ENCODE measurements around the gene ABLIM2. TPM values are rescaled to one million over a fixed set of nuclear protein-coding genes. Genes with fewer than 3 reads are reported as not detected.

Gene ABLIM2
- total RNA-seq, 2 donors from 2014 or later = 2.6 to 7.3 TPM

DNA sequence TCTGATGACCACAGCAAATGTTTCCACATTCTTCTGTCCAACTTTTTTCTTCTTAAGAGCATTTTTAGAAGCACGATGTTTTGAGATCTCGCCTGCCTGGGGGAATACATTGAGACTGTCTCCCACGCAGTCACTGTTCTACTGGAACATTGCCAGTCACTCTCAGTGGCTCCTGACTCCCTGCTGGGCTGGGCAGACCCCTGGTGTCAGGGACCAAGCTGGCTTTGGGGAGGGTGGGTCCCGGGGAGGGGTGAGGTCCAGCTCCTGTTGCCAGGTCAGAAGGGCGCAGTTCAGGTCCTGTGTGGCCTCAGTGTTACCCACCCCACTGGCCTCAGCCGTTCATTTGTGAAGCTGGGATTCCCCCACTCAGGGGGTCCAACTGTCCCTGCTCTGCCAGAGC, 18.9 kb upstream of the ABLIM2 start:
- Histone ChIP-seq H3K9me3 (no peaks in the 10 kb centered on the region), H3K36me3 (no peaks in the 10 kb centered on the region), H3K27ac (no peak overlapping the region), H3K4me1 (replicated peaks) (peaks cover 6% of the 10 kb centered on the region), H3K4me3 (no peak overlapping the region), H3K27me3 (replicated peaks; ENCODE audit: insufficient read depth) (no peaks in the 10 kb centered on the region)
- WGBS = 78% methylated on average over 6 of the region's 6 CpGs
- no peak for TF ChIP-seq POLR2A (IDR thresholded peaks at IDR 0.05)
- TF ChIP-seq, protein P1, sequence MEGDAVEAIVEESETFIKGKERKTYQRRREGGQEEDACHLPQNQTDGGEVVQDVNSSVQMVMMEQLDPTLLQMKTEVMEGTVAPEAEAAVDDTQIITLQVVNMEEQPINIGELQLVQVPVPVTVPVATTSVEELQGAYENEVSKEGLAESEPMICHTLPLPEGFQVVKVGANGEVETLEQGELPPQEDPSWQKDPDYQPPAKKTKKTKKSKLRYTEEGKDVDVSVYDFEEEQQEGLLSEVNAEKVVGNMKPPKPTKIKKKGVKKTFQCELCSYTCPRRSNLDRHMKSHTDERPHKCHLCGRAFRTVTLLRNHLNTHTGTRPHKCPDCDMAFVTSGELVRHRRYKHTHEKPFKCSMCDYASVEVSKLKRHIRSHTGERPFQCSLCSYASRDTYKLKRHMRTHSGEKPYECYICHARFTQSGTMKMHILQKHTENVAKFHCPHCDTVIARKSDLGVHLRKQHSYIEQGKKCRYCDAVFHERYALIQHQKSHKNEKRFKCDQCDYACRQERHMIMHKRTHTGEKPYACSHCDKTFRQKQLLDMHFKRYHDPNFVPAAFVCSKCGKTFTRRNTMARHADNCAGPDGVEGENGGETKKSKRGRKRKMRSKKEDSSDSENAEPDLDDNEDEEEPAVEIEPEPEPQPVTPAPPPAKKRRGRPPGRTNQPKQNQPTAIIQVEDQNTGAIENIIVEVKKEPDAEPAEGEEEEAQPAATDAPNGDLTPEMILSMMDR (IDR thresholded peaks at IDR 0.05) = no peak
- intact Hi-C loops (cut with DNase I) = loop anchor here (10.0 kb wide), 1 partner anchor 227 kb away; no protein-coding TSS in a partner anchor
- no peak for DNase-seq (ENCODE audit: low spot score)

DNA sequence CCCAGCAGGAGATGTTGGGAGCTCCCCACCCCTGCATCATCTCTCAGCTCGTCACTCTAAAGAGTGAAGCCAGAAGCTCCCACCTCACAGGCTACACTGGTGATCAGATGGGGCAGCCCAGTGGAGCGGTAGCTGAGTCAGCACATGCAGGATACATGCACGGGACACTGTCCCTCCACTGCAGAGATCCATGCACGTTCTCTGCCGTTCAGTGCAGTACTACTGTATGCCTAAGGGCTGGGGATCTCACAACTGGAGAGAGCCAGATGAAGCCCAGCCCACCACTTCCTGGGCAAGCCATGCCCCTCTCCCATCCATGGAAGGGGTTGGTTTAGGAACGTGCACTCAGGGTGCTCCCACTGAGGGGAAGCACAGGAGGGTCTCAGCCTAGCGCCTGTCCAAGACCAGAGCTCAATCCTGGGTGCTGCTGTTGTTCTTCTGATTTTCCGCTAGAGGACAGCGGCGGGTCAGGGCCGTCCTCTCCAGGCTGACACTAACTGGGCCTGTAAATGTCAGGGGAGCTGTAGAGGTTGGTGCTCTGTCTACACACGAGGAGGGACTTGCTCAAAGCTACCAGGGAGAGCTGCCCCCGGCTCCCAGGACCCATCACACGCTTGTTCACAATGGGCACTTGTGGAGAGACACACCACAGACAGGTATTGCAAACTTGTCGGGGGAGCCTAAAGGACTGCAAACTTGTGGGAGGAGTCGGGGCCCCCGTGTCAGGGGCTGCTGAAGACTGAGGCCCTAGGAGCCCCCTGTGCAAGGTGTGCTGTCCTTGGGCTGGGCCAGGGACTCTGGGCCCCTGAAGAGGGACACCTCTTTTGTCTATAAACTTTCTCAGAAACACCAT, 18.2 kb upstream of the ABLIM2 start:
- TF ChIP-seq POLR2A (IDR thresholded peaks at IDR 0.05) (no peak), POLR2AphosphoS5 (IDR thresholded peaks at IDR 0.05) (peak; percentile 33)
- TF ChIP-seq, protein P1 (IDR thresholded peaks at IDR 0.05) = peak; percentile 40 to 91 (median 71)
- H3K4me3 ChIP-seq = no peak overlapping the region
- no peaks in the 10 kb centered on the region for H3K4me1 ChIP-seq (replicated peaks)
- H3K27ac ChIP-seq = no peak overlapping the region
- H3K9me3 ChIP-seq = no peaks in the 10 kb centered on the region
- no peaks in the 10 kb centered on the region for H3K27me3 ChIP-seq (replicated peaks; ENCODE audit: insufficient read depth)
- WGBS = 30% methylated on average over 14 of the region's 17 CpGs
- H3K36me3 ChIP-seq = no peaks in the 10 kb centered on the region
- no peak for DNase-seq (ENCODE audit: low spot score)
- intact Hi-C loops (cut with DNase I) = loop anchor here (10.0 kb wide), 1 partner anchor 228 kb away; no protein-coding TSS in a partner anchor

GRCh38 chr4:8175686-8176085, 17.1 kb upstream of the ABLIM2 start:
- intact Hi-C loops (cut with DNase I) = loop anchor here (10.0 kb wide), 1 partner anchor 229 kb away; no protein-coding TSS in a partner anchor
- H3K36me3 ChIP-seq = no peaks in the 10 kb centered on the region
- TF ChIP-seq POLR2AphosphoS5 (IDR thresholded peaks at IDR 0.05) = no peak
- TF ChIP-seq POLR2A (IDR thresholded peaks at IDR 0.05) = no peak
- TF ChIP-seq, protein P1 (IDR thresholded peaks at IDR 0.05) = no peak
- H3K27me3 ChIP-seq (replicated peaks; ENCODE audit: insufficient read depth) = no peaks in the 10 kb centered on the region
- WGBS = 86% methylated on average over 6 of the region's 6 CpGs
- H3K9me3 ChIP-seq = no peaks in the 10 kb centered on the region
- no peak for DNase-seq (ENCODE audit: low spot score)
- no peaks in the 10 kb centered on the region for H3K4me1 ChIP-seq (replicated peaks)
- no peak overlapping the region for H3K27ac ChIP-seq
- H3K4me3 ChIP-seq = no peak overlapping the region

- WGBS = 83% methylated on average over 3 of the region's 3 CpGs
- Histone ChIP-seq H3K4me3 (no peak overlapping the region), H3K4me1 (replicated peaks) (no peaks in the 10 kb centered on the region), H3K36me3 (no peaks in the 10 kb centered on the region), H3K27me3 (replicated peaks; ENCODE audit: insufficient read depth) (no peaks in the 10 kb centered on the region), H3K27ac (no peak overlapping the region), H3K9me3 (no peaks in the 10 kb centered on the region)
- intact Hi-C loops (cut with DNase I) = loop anchor here (10.0 kb wide), 1 partner anchor 230 kb away; no protein-coding TSS in a partner anchor
- TF ChIP-seq POLR2A (IDR thresholded peaks at IDR 0.05) (no peak), POLR2AphosphoS5 (IDR thresholded peaks at IDR 0.05) (no peak)
- TF ChIP-seq, protein P1 (IDR thresholded peaks at IDR 0.05) = no peak
- no peak for DNase-seq (ENCODE audit: low spot score)
Measured at GRCh38 chr4:8174970-8175369, 16.4 kb upstream of the ABLIM2 start.
